ENCODE data around the gene GNGT1. TPM values are rescaled to one million over a fixed set of nuclear protein-coding genes. Genes with fewer than 3 reads are reported as not detected.

Gene GNGT1
- total RNA-seq, 1 experiment from 2014 or later = 0.20 TPM

DNA sequence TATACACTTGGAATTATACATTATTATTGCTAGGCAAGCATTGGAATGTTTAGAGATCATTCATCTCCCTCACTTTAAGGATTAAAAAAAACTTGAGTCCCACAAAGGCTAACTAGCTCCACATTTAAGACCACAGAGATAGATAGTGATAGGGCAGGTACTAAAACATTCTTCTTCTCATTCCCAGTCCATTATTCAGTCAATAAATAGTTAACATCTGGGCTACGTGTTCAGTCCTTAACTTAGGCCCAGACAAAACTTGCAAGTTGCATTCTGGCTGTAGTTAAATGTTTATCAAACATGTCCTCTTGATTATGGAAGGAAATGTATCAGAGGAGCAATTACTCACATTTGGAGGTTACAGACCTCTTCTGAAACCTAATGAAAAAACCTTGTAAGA lies 17.6 kb downstream of the GNGT1 start:
- H3K27ac ChIP-seq (ENCODE audit: insufficient read length, low read depth, low read length) = no peak overlapping the region
- no peak overlapping the region for H2BK20ac ChIP-seq (ENCODE audit: low read depth, low read length, poor library complexity, severe bottlenecking)
- no peaks in the 10 kb centered on the region for H3K79me2 ChIP-seq (ENCODE audit: insufficient read depth, low read length)
- H3K4me2 ChIP-seq (ENCODE audit: insufficient read depth, insufficient read length, low read length) = no peak overlapping the region
- H3K79me1 ChIP-seq (ENCODE audit: insufficient read depth, low read depth, low read length, poor library complexity, severe bottlenecking) = no peaks in the 10 kb centered on the region
- Mint-ChIP-seq H3K9me3 (no peaks in the 10 kb centered on the region), H3K4me3 (no peak overlapping the region), H3K4me1 (peaks cover 15 to 19% of the 10 kb centered on the region in 2 experiments), H3K27me3 (ENCODE audit: low read depth) (peaks cover 3% of the 10 kb centered on the region), H3K27ac (no peak overlapping the region), H3K36me3 (ENCODE audit: insufficient read depth in 1 of 3, low read depth in 3 of 3) (no peaks in the 10 kb centered on the region)
- H4K5ac ChIP-seq (ENCODE audit: insufficient read length, low read depth, low read length) = no peak overlapping the region
- no peak overlapping the region for H3K4ac ChIP-seq (ENCODE audit: low read depth, low read length)
- H2BK12ac ChIP-seq (ENCODE audit: insufficient read length, low read depth, low read length) = no peak overlapping the region
- no peak overlapping the region for H3K18ac ChIP-seq (ENCODE audit: insufficient read length, low read depth, low read length)
- peaks cover 7% of the 10 kb centered on the region for H3K23me2 ChIP-seq (ENCODE audit: insufficient read length, low read depth, low read length, poor library complexity, severe bottlenecking)
- TF ChIP-seq, protein P1, sequence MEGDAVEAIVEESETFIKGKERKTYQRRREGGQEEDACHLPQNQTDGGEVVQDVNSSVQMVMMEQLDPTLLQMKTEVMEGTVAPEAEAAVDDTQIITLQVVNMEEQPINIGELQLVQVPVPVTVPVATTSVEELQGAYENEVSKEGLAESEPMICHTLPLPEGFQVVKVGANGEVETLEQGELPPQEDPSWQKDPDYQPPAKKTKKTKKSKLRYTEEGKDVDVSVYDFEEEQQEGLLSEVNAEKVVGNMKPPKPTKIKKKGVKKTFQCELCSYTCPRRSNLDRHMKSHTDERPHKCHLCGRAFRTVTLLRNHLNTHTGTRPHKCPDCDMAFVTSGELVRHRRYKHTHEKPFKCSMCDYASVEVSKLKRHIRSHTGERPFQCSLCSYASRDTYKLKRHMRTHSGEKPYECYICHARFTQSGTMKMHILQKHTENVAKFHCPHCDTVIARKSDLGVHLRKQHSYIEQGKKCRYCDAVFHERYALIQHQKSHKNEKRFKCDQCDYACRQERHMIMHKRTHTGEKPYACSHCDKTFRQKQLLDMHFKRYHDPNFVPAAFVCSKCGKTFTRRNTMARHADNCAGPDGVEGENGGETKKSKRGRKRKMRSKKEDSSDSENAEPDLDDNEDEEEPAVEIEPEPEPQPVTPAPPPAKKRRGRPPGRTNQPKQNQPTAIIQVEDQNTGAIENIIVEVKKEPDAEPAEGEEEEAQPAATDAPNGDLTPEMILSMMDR (conservative IDR thresholded peaks at IDR 0.05) = no peak
- no peak overlapping the region for H3T11ph ChIP-seq (ENCODE audit: low read length)
- H3K14ac ChIP-seq (ENCODE audit: insufficient read depth, low read length) = no peak overlapping the region
- H3K9ac ChIP-seq (ENCODE audit: extremely low read depth, insufficient read length, low read length) = no peak overlapping the region
- no peaks in the 10 kb centered on the region for H3K4me1 ChIP-seq (ENCODE audit: insufficient read depth, low read length)
- H3K9me3 ChIP-seq (ENCODE audit: control insufficient read depth, low read depth, low read length) = no peaks in the 10 kb centered on the region
- no peak for DNase-seq
- H3K23ac ChIP-seq (ENCODE audit: insufficient read length, low read depth, low read length) = no peak overlapping the region
- no peaks in the 10 kb centered on the region for H4K20me1 ChIP-seq (ENCODE audit: control insufficient read depth, insufficient read depth, insufficient read length)
- no peak overlapping the region for H4K8ac ChIP-seq (replicated peaks; ENCODE audit: insufficient read length, low read depth, low read length)
- H4K91ac ChIP-seq (ENCODE audit: insufficient read length, low read depth, low read length) = no peak overlapping the region
- WGBS (ENCODE audit: extremely low coverage, insufficient read length, low lambda C conversion rate) = no CpG with 5 or more reads among the region's 1 CpG
- no peaks in the 10 kb centered on the region for H3K27me3 ChIP-seq (ENCODE audit: insufficient read depth, low read length)
- H3K56ac ChIP-seq (ENCODE audit: insufficient read length, low read depth, low read length) = no peak overlapping the region
- no peak overlapping the region for H2AFZ ChIP-seq (ENCODE audit: low read length)
- H2BK5ac ChIP-seq (ENCODE audit: insufficient read length, low read length) = no peak overlapping the region
- no peak overlapping the region for H2BK120ac ChIP-seq (ENCODE audit: low read depth, low read length, poor library complexity, severe bottlenecking)
- H2AK5ac ChIP-seq (ENCODE audit: insufficient read length, low read length) = no peak overlapping the region
- no peak overlapping the region for H2BK15ac ChIP-seq (ENCODE audit: low read depth, low read length)

Measured in H9 (cell line).